GM13977 (cell line): ENCODE measurements around the gene CECR2.

Source experiments
- DNase-seq: peaks from one replicate; pipeline ENCODE4 v3.0.0; 2012; ENCODE audit warnings: low spot score
- in situ Hi-C: fragments of 300-500 bp; cut with MboI; formaldehyde crosslinking; loops from one replicate; pipeline ENCODE4 v1.12.0; 2022; ENCODE audit warnings: low sequenced_read_pairs, low pct_unique_long_range_greater_than_20kb, mixed read lengths, inconsistent platforms; ENCODE audit not compliant: unreplicated experiment
- TF ChIP-seq, protein P1 (sequence below): IDR thresholded peaks from 2 replicates; pipeline ENCODE4 v1.5.1; 2012; ENCODE audit warnings: mild to moderate bottlenecking, control low read depth; ENCODE audit not compliant: insufficient read depth; ENCODE audit errors: extremely low read depth, missing control alignments

The CECR2 gene

DNA sequence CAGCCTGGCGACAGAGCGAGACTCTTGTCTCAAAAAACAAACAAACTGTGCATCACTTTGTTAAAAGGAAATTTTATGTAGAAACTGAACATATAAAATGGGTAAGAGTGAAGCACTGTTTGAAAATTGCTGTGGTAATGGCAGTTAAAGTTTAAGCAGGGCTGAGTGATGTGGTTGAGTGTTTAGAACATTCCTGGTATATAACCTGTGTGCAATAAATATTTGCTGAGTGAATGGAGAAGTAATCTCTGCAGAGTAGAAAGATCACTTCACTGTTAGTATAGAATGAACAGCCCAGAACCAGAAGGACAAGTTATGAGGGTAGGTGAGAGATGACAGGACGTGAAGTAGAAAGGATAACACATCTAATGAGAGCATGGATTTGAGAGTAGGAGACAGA, 27.3 kb downstream of the CECR2 start:
- TF ChIP-seq, protein P1, sequence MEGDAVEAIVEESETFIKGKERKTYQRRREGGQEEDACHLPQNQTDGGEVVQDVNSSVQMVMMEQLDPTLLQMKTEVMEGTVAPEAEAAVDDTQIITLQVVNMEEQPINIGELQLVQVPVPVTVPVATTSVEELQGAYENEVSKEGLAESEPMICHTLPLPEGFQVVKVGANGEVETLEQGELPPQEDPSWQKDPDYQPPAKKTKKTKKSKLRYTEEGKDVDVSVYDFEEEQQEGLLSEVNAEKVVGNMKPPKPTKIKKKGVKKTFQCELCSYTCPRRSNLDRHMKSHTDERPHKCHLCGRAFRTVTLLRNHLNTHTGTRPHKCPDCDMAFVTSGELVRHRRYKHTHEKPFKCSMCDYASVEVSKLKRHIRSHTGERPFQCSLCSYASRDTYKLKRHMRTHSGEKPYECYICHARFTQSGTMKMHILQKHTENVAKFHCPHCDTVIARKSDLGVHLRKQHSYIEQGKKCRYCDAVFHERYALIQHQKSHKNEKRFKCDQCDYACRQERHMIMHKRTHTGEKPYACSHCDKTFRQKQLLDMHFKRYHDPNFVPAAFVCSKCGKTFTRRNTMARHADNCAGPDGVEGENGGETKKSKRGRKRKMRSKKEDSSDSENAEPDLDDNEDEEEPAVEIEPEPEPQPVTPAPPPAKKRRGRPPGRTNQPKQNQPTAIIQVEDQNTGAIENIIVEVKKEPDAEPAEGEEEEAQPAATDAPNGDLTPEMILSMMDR: no peak
- DNase-seq: no peak
- in situ Hi-C loops: no loop called here

DNA sequence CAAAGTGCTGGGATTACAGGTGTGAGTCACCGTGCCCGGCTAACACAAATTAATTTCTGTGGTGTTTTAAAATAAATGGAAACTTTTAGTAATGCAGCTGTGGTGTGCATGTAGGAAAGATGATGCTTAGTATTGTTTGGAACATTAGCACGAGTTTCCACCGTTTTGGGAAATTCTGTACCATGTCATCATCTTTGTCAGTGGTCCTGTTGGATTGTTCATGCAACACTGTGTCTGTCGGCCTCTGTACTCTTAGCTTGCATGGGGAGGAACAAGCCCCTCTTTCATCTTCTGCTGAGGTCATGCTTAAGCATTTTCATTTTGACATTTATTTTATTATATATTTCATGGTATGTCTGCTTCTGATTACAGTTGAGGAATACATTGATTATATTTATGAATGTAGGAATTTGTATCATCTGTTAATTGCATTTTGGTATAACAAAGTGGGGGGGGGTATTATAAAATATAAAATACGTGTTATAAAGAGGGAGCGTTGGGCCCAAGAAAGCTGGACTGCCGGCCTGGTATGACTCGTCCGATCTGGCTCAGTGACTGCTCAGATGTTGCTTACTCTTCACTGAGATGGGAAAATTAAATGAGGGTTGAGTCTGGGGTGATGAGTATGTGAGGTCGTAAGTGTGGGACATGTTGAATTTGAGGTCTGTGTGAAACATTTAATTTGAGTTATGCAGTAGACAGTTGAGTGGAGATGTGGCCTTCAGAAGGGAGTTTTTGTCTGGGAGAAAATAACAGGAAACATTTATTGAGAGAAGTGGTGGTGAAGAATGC, 28.7 kb downstream of the CECR2 start:
- in situ Hi-C loops: no loop called here
- DNase-seq: no peak
- TF ChIP-seq, protein P1: no peak

DNA sequence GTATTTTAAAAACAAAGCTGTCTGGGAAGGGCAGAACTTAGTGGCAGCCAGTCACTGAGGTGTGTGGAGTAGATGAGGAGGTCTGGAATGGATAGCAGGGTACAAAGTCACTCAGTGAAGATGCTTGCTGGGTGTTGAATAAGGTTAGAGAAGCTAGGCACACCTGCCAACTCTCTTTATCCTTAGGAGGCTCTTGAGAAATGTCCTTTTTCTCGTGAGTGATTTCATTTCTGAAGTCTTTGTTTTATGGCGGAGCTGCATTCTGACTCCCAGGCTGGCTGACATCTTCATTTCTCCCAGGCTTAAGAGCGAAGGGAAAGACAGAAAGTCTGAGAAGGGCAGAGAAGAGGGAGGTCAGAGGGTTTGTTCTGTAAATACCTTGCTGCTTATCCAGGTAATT, 31.0 kb downstream of the CECR2 start:
- in situ Hi-C loops: no loop called here
- no peak for DNase-seq
- TF ChIP-seq, protein P1: no peak

DNA sequence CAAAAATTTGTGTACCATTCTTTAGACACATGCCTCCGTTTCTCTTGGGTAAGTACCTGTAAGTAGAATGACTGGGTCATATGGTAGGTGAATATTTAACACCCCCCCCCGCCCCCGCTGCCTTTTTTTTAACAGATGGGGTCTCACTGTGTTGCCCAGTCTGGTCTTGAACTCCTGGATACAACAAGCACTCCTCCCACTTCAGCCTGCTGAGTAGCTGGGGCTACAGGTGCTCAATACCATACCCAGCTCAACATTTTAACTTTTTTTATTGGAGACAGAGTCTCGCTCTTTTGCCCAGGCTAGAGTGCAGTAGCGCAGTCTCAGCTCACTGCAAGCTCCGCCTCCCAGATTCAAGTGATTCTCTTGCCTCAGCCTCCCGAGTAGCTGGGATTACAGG, 32.5 kb downstream of the CECR2 start:
- in situ Hi-C loops: no loop called here
- TF ChIP-seq, protein P1: no peak
- DNase-seq: no peak

DNA sequence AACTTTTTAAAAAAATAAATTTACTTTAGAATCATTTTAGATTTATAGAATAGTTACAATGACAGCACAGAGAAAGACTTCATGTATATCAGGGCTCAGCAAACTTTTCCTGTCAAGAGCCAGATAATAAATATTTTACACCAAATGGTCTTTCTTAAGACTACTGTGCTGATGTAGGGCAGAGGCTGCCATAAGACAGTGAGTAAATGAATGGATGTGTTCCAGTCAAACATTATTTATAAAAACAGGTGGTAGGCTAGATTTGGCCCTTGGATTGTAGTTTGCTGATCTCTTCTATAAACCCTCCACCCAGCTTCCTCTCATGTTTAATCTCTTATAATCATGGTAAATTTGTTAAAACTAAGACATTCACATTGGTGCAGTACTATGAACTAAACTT, 33.0 kb downstream of the CECR2 start:
- TF ChIP-seq, protein P1: no peak
- in situ Hi-C loops: no loop called here

DNA sequence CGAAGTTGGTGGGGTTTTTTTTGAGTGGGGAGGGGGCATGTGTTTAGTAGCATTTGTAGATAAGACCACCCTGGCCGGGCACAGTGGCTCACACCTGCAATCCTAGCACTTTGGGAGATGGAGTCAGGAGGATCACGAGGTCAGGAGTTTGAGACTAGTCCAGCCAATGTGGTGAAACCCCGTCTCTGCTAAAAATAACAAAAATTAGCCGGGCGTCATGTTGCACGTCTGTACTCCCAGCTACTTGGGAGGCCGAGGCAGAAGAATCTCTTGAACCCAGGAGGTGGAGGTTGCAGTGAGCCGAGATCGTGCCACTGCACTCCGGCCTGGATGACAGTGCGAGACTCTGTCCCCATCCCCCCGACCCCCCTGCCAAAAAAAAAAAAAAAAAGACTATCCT, 34.6 kb downstream of the CECR2 start:
- TF ChIP-seq, protein P1: no peak
- no peak for DNase-seq
- in situ Hi-C loops: no loop called here

More for the DNA sequence above, 33.0 kb downstream of the CECR2 start:
- DNase-seq: no peak
